Endothelial cell (in vitro differentiated cells): Measurements from ENCODE around the gene LAMA2. TPM values are rescaled to one million over a fixed set of nuclear protein-coding genes. Genes with fewer than 3 reads are reported as not detected.

Source experiments
- DNase-seq: peaks from one replicate; pipeline ENCODE4 v3.0.0; 2021; ENCODE audit warnings: low spot score
- H3K27ac Mint-ChIP-seq: one replicate; pipeline ENCODE4 v1.8.0; 2021; ENCODE audit warnings: mixed read lengths, inconsistent platforms; ENCODE audit not compliant: unreplicated experiment
- H3K27me3 Mint-ChIP-seq: one replicate; pipeline ENCODE4 v1.8.0; 2021; ENCODE audit warnings: mild to moderate bottlenecking, moderate library complexity, mixed read lengths, inconsistent platforms; ENCODE audit not compliant: unreplicated experiment
- H3K36me3 Mint-ChIP-seq: one replicate; pipeline ENCODE4 v1.8.0; 2021; ENCODE audit warnings: mild to moderate bottlenecking, low read depth, mixed read lengths, inconsistent platforms; ENCODE audit not compliant: unreplicated experiment
- H3K4me1 Mint-ChIP-seq: one replicate; pipeline ENCODE4 v1.8.0; 2021; ENCODE audit warnings: mild to moderate bottlenecking, mixed read lengths, inconsistent platforms; ENCODE audit not compliant: unreplicated experiment
- H3K4me3 Mint-ChIP-seq: one replicate; pipeline ENCODE4 v1.8.0; 2021; ENCODE audit warnings: mild to moderate bottlenecking, mixed read lengths, inconsistent platforms; ENCODE audit not compliant: unreplicated experiment
- H3K9me3 Mint-ChIP-seq: one replicate; pipeline ENCODE4 v1.8.0; 2021; ENCODE audit warnings: mixed read lengths, inconsistent platforms; ENCODE audit not compliant: unreplicated experiment
- total RNA-seq: library from RNA; stranded (reverse); fragmentation: NEBNext Ultra II Directional; extraction: Animal tissue kit (Norgen Biotek cat#: 25700); gene quantifications from one replicate; pipeline ENCODE4 v1.2.1, GENCODE V29; 2021; ENCODE audit not compliant: unreplicated experiment
- TF ChIP-seq, protein P1 (sequence below): fragments of 200-600 bp; sonication (generic); IDR thresholded peaks from one replicate; pipeline ENCODE4 v1.5.0; 2021; ENCODE audit warnings: antibody characterized with exemption; ENCODE audit not compliant: unreplicated experiment

Gene LAMA2
- total RNA-seq, 1 donor from 2014 or later = 2.0 TPM

DNA sequence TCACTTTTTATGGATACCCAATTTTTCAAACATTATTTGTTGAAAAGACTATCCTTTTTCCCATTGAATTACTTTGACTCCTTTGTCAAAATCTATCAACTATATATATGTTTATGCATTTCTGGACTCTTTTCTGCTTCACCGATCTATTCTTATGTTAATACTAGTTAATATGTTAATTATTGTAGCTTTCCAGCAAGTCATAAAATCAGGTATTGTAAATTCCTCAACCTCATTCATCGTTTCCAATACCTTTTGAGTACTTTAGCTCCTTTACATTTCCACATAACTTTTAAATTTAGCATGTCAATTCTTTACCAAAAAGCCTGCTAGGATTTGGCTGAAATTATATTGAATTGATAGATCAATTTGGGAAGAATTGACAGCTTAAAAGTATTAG is 419.7 kb downstream of the LAMA2 start:
- no peak overlapping the region for H3K27ac Mint-ChIP-seq
- no peak overlapping the region for H3K4me3 Mint-ChIP-seq
- H3K27me3 Mint-ChIP-seq = peaks cover 1% of the 10 kb centered on the region
- H3K9me3 Mint-ChIP-seq = no peaks in the 10 kb centered on the region
- TF ChIP-seq, protein P1, sequence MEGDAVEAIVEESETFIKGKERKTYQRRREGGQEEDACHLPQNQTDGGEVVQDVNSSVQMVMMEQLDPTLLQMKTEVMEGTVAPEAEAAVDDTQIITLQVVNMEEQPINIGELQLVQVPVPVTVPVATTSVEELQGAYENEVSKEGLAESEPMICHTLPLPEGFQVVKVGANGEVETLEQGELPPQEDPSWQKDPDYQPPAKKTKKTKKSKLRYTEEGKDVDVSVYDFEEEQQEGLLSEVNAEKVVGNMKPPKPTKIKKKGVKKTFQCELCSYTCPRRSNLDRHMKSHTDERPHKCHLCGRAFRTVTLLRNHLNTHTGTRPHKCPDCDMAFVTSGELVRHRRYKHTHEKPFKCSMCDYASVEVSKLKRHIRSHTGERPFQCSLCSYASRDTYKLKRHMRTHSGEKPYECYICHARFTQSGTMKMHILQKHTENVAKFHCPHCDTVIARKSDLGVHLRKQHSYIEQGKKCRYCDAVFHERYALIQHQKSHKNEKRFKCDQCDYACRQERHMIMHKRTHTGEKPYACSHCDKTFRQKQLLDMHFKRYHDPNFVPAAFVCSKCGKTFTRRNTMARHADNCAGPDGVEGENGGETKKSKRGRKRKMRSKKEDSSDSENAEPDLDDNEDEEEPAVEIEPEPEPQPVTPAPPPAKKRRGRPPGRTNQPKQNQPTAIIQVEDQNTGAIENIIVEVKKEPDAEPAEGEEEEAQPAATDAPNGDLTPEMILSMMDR = no peak
- no peaks in the 10 kb centered on the region for H3K4me1 Mint-ChIP-seq
- DNase-seq = no peak
- H3K36me3 Mint-ChIP-seq = no peaks in the 10 kb centered on the region

DNA sequence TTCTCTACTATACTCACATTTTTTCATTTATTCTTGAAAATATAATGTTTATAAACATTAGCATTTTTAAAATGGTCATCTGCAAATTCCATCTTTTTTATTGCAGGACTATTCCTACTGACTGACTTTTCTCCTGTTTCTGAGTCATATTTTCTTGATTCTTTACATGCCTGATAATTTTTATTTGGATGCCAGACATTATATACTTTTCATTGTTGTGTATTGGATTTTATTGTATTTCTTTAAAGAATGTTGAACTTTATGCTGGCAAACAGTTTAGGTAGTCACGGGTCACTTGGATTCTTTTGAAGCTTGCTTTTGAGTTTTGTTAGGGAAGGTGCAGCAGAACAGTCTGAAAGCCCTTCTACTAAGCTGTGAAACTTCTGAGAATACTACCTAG is 423.9 kb downstream of the LAMA2 start:
- H3K27ac Mint-ChIP-seq = no peak overlapping the region
- no peak overlapping the region for H3K4me3 Mint-ChIP-seq
- no peaks in the 10 kb centered on the region for H3K4me1 Mint-ChIP-seq
- no peaks in the 10 kb centered on the region for H3K27me3 Mint-ChIP-seq
- no peaks in the 10 kb centered on the region for H3K9me3 Mint-ChIP-seq
- no peaks in the 10 kb centered on the region for H3K36me3 Mint-ChIP-seq
- TF ChIP-seq, protein P1 = no peak
- DNase-seq = no peak

DNA sequence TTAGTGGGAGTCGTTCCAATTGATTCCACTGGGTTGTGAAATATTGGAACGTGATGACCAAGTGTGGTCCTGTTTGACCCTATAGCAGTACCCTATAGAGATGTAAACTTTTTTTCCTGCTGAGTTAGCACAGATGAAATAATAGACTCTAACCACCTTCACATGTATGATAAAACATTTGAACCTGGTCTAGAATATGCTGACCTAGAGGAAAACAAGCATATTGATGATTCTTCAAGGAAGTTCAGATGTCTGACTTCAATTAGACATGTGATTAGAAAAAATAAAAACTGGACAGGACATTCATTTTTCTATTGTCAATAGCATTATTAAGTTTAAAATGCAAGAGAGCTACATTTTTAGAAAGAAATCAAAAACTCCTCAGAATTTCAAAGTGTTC is 424.9 kb downstream of the LAMA2 start:
- Mint-ChIP-seq H3K4me3 (no peak overlapping the region), H3K36me3 (no peaks in the 10 kb centered on the region), H3K4me1 (no peaks in the 10 kb centered on the region), H3K9me3 (no peaks in the 10 kb centered on the region), H3K27me3 (no peaks in the 10 kb centered on the region), H3K27ac (no peak overlapping the region)
- no peak for DNase-seq
- TF ChIP-seq, protein P1 = no peak

DNA sequence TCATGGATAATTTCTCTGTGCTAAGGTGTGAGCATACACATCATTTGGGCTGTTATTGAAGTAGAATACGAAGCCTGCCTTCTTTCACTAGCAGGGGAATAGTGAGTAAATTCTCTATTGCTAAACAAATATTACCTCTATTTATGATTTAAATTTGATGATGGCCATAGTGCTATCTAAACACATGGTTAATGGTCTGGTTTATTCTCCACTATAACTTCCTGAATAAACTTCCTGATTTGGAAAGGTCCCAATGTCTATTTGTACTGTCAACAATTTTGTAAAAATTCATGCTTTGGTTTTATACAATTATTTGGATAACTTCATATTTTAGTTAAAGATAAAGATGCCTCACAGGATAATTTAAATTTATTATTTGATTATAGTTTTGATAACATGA is 426.2 kb downstream of the LAMA2 start:
- no peak overlapping the region for H3K27ac Mint-ChIP-seq
- TF ChIP-seq, protein P1 = no peak
- peaks cover 2% of the 10 kb centered on the region for H3K4me1 Mint-ChIP-seq
- H3K4me3 Mint-ChIP-seq = no peak overlapping the region
- no peaks in the 10 kb centered on the region for H3K36me3 Mint-ChIP-seq
- H3K27me3 Mint-ChIP-seq = no peaks in the 10 kb centered on the region
- DNase-seq = no peak
- no peaks in the 10 kb centered on the region for H3K9me3 Mint-ChIP-seq

DNA sequence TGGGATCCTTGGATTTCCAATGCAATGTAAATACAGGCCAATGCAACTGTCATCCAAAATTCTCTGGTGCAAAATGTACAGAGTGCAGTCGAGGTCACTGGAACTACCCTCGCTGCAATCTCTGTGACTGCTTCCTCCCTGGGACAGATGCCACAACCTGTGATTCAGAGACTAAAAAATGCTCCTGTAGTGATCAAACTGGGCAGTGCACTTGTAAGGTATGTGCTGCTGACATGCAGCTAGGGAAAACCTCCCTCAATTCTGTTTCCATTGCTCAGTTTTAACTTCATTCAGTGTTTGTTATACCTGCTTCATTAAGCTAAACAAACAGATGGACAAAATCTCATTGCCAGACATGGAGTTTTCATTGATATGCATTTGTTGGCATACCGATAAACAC is 429.9 kb downstream of the LAMA2 start:
- DNase-seq = no peak
- Mint-ChIP-seq H3K27me3 (peaks cover 2% of the 10 kb centered on the region), H3K27ac (no peak overlapping the region), H3K4me1 (peaks cover 2% of the 10 kb centered on the region), H3K9me3 (no peaks in the 10 kb centered on the region), H3K4me3 (no peak overlapping the region), H3K36me3 (no peaks in the 10 kb centered on the region)
- TF ChIP-seq, protein P1 = no peak
